MM.1S (cell line): Measurements from ENCODE around the gene TSHZ3.

Experiments
- DNase-seq: peaks from one replicate; pipeline ENCODE4 v3.0.0-alpha.2; 2015
- H2AFZ ChIP-seq: fragments of 300-600 bp; sonication (generic); 2 replicates; pipeline ENCODE4 v1.6.0; 2016; ENCODE audit warnings: antibody characterized with exemption, low read length
- H3F3A ChIP-seq: fragments of 300-600 bp; sonication (generic); 2 replicates; pipeline ENCODE4 v1.6.1; 2016; ENCODE audit warnings: mild to moderate bottlenecking, antibody characterized with exemption, low read length, moderate library complexity, mixed read lengths; ENCODE audit not compliant: insufficient read depth
- H3K27ac ChIP-seq: fragments of 300-600 bp; sonication (generic); 2 replicates; pipeline ENCODE4 v1.5.1; 2016; ENCODE audit warnings: mild to moderate bottlenecking, low read length
- H3K27me3 ChIP-seq: fragments of 300-600 bp; sonication (generic); replicated peaks from 2 replicates; pipeline ENCODE4 v1.6.0; 2016; ENCODE audit warnings: low read length; ENCODE audit not compliant: insufficient read depth
- H3K36me3 ChIP-seq: fragments of 300-600 bp; sonication (generic); replicated peaks from 2 replicates; pipeline ENCODE4 v1.6.1; 2016; ENCODE audit warnings: mild to moderate bottlenecking, low read length, mixed read lengths; ENCODE audit not compliant: insufficient read depth
- H3K4me1 ChIP-seq: fragments of 300-600 bp; sonication (generic); 2 replicates; pipeline ENCODE4 v1.6.1; 2016; ENCODE audit warnings: low read length, mixed read lengths
- H3K4me2 ChIP-seq: fragments of 300-600 bp; sonication (generic); 2 replicates; pipeline ENCODE4 v1.6.0; 2016; ENCODE audit warnings: low read depth, low read length
- H3K4me3 ChIP-seq: fragments of 300-600 bp; sonication (generic); 2 replicates; pipeline ENCODE4 v1.5.1; 2016; ENCODE audit warnings: low read length, mixed read lengths
- H3K79me2 ChIP-seq: fragments of 300-600 bp; sonication (generic); 2 replicates; pipeline ENCODE4 v1.6.1; 2016; ENCODE audit warnings: mixed run types, low read length, mixed read lengths
- H3K9ac ChIP-seq: fragments of 300-600 bp; sonication (generic); 2 replicates; pipeline ENCODE4 v1.6.1; 2016; ENCODE audit warnings: low read length, mixed read lengths
- H3K9me2 ChIP-seq: fragments of 300-600 bp; sonication (generic); replicated peaks from 2 replicates; pipeline ENCODE4 v1.6.1; 2016; ENCODE audit warnings: mild to moderate bottlenecking, low read length, mixed read lengths; ENCODE audit not compliant: insufficient read depth
- H3K9me3 ChIP-seq: fragments of 300-600 bp; sonication (generic); replicated peaks from 2 replicates; pipeline ENCODE4 v1.6.1; 2016; ENCODE audit warnings: mild to moderate bottlenecking, low read length, mixed read lengths; ENCODE audit not compliant: insufficient read depth
- H4K20me1 ChIP-seq: fragments of 300-600 bp; sonication (generic); 2 replicates; pipeline ENCODE4 v1.6.1; 2016; ENCODE audit warnings: mild to moderate bottlenecking, low read length, moderate library complexity, mixed read lengths; ENCODE audit not compliant: insufficient read depth
- CTCF ChIP-seq: fragments of 300-600 bp; sonication (generic); IDR thresholded peaks from 2 replicates; pipeline ENCODE4 v1.5.1; 2016; ENCODE audit warnings: antibody characterized with exemption, low read length, mixed read lengths
- EZH2 ChIP-seq: fragments of 300-600 bp; sonication (generic); optimal IDR thresholded peaks from 2 replicates; pipeline ENCODE3; 2017; ENCODE audit warnings: low read depth, mild to moderate bottlenecking, antibody characterized with exemption, low read length, mixed read lengths
- EZH2phosphoT487 ChIP-seq: fragments of 300-600 bp; sonication (generic); IDR thresholded peaks from 2 replicates; pipeline ENCODE4 v1.6.1; 2018; ENCODE audit warnings: antibody characterized with exemption, low read length

The TSHZ3 gene

DNA sequence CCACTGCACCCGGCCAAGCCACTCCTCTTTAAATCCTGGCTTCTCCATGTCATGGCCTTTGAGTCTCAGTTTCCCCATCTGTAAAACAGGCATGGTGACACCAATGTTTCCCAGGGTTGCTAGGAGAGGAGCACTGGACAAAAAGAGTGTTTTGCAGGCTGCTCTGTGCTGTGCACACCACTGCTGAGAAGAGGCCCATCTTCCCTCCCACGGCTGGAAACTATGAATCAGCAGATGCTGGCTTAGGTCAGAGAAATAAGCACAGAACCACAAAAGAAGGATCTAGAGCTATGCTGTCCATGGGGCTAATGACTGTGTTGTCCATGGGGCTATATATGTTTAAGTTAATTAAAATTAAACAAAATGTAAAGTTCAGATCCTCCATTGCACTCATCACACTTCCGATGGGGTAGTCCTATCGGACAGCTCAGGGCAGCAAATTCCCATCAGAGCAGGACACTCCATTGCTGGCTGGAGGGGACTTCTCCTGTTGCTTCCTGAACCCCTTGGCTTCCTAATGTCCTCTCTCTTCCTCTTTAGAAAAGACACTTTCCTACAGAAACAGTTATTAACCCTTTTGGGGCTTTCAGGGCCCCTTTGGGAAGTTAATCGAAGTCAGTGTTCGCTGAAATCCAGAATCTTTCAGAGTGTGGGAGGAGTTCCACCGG, 37.1 kb downstream of the TSHZ3 start:
- Histone ChIP-seq H3F3A (no peaks in the 10 kb centered on the region), H3K9me3 (no peaks in the 10 kb centered on the region), H3K4me1 (no peaks in the 10 kb centered on the region), H3K36me3 (no peaks in the 10 kb centered on the region), H3K4me2 (no peak overlapping the region), H3K27ac (no peak overlapping the region), H3K79me2 (no peaks in the 10 kb centered on the region), H3K9ac (no peak overlapping the region), H3K9me2 (no peaks in the 10 kb centered on the region), H3K27me3 (peaks cover 60% of the 10 kb centered on the region), H2AFZ (no peak overlapping the region), H3K4me3 (no peak overlapping the region), H4K20me1 (no peaks in the 10 kb centered on the region)
- DNase-seq: no peak
- TF ChIP-seq CTCF (no peak), EZH2phosphoT487 (no peak), EZH2 (no peak)

GRCh38 chr19:31310432-31311133, 38.7 kb downstream of the TSHZ3 start:
- Histone ChIP-seq H3K4me1 (no peaks in the 10 kb centered on the region), H3K79me2 (no peaks in the 10 kb centered on the region), H3K36me3 (no peaks in the 10 kb centered on the region)

DNA sequence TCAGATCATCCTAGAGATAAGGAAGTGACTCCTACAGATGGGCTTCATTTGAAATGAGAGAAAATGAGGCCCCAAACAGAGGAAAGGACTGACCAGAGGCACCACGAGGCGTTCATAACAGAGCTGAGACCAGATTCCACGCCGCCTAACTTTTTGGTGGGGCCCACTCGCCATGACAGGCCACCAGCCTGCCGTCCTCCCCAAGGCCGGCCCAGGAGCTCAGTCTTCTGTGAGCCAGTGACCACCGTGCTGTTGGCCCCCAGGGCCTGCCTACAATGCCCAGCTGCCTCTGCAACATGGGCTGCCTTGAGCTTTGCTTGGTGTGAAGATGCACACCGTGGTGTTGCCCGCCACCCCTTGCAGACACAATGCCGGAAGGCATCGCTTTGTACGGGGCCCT, 40.5 kb downstream of the TSHZ3 start:
- Histone ChIP-seq H4K20me1 (no peaks in the 10 kb centered on the region), H3K36me3 (no peaks in the 10 kb centered on the region), H3K4me3 (no peak overlapping the region), H3K27ac (no peak overlapping the region), H2AFZ (no peak overlapping the region), H3K27me3 (peaks cover 57% of the 10 kb centered on the region), H3K9me3 (no peaks in the 10 kb centered on the region), H3K9ac (no peak overlapping the region), H3K79me2 (no peaks in the 10 kb centered on the region), H3K4me1 (no peaks in the 10 kb centered on the region), H3K4me2 (no peak overlapping the region), H3K9me2 (no peaks in the 10 kb centered on the region), H3F3A (no peaks in the 10 kb centered on the region)
- no peak for DNase-seq
- TF ChIP-seq EZH2 (no peak), EZH2phosphoT487 (no peak), CTCF (no peak)

More at GRCh38 chr19:31310432-31311133, 38.7 kb downstream of the TSHZ3 start:
- no peaks in the 10 kb centered on the region for H3K9me3 ChIP-seq
- no peak overlapping the region for H3K4me2 ChIP-seq
- no peaks in the 10 kb centered on the region for H4K20me1 ChIP-seq
- no peak overlapping the region for H2AFZ ChIP-seq
- no peak overlapping the region for H3K27ac ChIP-seq
- no peaks in the 10 kb centered on the region for H3K9me2 ChIP-seq
- H3F3A ChIP-seq: no peaks in the 10 kb centered on the region
- peaks cover 60% of the 10 kb centered on the region for H3K27me3 ChIP-seq
- no peak for DNase-seq
- H3K9ac ChIP-seq: no peak overlapping the region
- TF ChIP-seq EZH2phosphoT487: no peak
- TF ChIP-seq EZH2: no peak
- TF ChIP-seq CTCF: no peak
- no peak overlapping the region for H3K4me3 ChIP-seq
